NCI-H1930 (cell line): ENCODE data around the gene MUC13.
"Not testable (repeated sequence)": the region's sequence is repeated elsewhere in the genome, so short reads cannot be mapped to it uniquely, and the experiment has no call there.

ENCODE experiments used
- DNase-seq, 2 experiments: peaks; one replicate each; lab custom pipeline; 2025; lab: John Stamatoyannopoulos, UW

Gene MUC13, protein sequence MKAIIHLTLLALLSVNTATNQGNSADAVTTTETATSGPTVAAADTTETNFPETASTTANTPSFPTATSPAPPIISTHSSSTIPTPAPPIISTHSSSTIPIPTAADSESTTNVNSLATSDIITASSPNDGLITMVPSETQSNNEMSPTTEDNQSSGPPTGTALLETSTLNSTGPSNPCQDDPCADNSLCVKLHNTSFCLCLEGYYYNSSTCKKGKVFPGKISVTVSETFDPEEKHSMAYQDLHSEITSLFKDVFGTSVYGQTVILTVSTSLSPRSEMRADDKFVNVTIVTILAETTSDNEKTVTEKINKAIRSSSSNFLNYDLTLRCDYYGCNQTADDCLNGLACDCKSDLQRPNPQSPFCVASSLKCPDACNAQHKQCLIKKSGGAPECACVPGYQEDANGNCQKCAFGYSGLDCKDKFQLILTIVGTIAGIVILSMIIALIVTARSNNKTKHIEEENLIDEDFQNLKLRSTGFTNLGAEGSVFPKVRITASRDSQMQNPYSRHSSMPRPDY

GRCh38 chr3:124934577-124934976, at the start of gene MUC13:
Gene MUC13, minus strand, starts transcription at chr3:124934751. Its CDS starts 39 bp downstream, at chr3:124934712.
- no peak for DNase-seq

DNA sequence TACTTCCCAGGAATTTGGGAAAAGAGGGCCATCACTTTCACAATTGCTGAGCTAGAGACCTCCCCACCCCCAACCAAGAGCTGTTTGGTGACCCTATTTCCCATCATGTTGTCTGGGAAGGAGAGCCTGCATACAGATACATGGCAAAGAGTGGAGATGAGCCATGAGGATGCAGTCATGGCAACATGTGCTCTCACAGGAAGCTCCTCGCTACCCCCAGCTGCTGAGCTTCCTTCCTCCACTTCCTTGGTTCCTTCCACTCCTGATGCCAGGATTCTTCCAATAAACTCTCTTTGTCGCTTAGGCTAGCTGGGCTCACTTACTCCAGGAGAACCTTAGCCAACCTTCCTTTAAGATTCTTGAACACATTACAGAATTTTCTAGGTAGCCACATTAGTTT, 48.3 kb upstream of the MUC13 start:
- DNase-seq = no peak

DNA sequence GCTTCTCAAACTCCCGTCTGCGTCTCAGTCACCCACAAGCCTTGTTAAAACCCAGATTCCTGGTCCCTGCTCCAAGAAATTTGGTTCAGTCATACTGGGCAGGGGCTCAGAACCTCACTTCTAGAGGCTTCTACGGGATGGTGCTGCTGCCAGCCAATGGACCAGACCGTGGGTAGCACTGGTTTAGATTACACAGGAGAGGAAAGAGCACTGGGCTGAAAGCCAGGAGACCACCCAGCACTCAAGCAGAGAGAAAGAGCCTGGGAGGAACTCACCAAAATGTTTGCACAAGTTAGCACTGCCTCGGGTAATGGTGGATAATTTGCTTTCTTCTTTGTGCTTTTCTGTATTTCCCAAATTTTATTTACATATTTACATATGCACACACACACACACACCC, 46.9 kb upstream of the MUC13 start:
- DNase-seq = no peak

DNA sequence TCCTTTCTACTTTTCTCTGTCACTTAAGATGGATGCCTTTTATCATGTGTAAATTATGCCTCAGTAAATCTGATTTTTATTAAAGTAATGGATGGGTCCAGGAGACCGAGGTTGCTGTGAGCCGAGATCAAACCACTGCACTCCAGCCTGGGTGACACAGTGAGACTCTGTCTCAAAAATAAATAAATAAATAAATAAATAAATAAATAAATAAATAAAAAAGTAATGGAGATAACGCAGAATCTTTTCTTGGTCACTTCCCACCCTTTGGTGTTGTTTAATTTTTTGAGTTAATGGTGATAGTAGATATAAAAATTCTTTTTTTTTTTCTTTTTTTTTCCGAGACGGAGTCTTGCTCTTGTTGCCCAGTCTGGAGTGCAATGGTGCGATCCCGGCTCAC, 44.1 kb upstream of the MUC13 start:
- DNase-seq = no peak

- no peak for DNase-seq
These were observed 41.8 kb upstream of the MUC13 start for GRCh38 chr3:124976383-124976782.

- no peak for DNase-seq
These were observed 40.1 kb upstream of the MUC13 start for GRCh38 chr3:124974691-124975090.

GRCh38 chr3:124973290-124973689, 38.7 kb upstream of the MUC13 start:
- DNase-seq = no peak

GRCh38 chr3:124972457-124972856, 37.9 kb upstream of the MUC13 start:
- no peak for DNase-seq

DNA sequence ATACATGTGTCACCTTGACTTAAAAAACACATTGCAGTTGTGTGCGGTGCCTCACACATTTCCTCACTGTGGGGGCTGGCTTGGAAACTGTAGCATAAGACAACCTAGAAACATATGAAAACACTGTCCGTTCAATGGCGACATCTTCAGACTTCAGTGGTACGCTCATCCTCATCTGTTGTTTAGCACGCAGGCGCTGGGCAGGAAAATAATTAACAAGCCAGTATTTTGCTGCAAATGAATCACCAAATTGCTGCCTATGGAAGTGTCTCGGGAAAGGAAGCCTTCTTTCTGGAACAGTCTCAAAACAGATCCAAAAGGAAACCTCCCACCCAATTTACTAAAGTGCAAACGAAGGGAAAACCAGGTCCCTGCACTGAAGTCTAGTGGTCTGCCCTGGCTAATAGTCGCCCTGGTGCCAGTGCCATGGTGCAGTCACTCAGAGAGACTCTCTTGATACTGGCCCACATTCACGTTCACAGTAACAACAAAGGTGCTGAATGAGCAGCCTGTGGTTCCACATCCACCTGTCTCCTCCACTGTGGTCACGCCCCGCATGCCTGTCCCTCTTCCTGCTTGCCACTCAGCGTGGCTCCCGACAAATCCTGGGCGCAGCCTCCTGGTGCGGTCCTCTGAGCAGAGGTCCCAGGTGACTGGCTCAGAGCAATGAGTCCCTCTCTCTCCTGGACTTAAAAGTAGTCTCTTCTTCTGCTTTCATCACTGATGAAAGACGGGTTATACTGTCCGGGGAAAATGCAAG, 35.6 kb upstream of the MUC13 start:
- DNase-seq = no peak

GRCh38 chr3:124969190-124969589, 34.6 kb upstream of the MUC13 start:
- DNase-seq = no peak

- DNase-seq = no peak
These were observed 33.4 kb upstream of the MUC13 start for GRCh38 chr3:124967964-124968363.

DNA sequence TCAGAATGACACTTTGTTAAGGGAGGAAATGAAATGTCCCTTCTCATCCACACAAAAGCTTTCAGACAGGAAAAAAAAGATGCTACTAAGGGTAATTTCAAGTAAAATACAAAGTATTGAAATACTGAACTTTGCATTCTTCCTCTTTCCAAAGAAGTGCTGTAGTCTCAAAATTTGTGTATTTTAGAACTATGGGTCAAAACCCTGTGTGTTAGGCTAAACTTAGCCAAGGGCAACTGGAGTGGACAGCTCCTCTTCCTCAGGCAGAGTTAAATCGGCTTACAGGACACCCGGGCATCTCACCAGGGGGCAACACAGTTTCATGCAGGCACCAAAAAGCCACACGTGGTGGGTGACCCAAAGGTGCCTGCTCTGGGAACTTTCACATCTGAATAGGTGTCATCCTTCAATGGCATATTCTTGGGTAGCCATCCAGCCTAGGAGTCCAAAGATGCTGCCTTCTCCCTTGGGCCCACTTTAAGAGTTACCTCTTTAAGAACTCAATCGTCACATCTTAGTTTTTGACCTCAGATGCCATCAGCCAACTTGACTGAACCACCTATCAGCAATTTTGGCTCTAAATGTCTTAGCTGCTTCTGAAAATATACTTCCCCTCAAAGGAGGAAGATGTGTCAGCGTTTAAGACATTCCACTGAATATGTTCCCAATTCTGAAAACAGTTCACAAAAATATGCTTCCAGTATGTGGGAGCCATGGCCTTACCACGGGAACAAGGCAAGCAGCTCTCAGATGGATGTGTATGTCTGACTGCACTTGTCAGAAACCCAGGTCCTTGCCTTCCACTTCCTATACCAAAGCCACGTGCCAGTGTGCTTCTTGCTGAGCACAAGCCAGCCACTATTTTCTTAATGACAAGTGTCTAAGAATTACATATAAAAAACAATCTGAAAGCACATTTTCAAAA, 32.2 kb upstream of the MUC13 start:
- DNase-seq = no peak

DNA sequence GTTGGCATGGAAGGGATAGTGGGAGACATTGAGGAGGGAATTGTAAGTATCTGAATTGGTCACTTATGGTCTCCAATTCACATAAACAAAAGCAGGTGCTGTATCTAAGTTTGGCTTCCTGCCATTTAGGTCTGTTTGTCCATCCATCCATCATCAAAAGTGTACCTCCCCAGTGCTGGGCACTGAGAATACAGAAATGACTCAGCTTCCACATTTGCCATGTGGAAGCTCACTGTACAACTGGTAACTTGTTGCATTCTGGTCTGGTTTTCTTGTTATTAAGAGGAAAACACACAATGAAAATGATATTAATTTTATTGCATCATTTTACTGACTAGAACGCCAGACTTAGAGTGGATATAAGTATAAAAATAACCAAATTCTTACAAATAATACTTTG, 30.9 kb upstream of the MUC13 start:
- no peak for DNase-seq

DNA sequence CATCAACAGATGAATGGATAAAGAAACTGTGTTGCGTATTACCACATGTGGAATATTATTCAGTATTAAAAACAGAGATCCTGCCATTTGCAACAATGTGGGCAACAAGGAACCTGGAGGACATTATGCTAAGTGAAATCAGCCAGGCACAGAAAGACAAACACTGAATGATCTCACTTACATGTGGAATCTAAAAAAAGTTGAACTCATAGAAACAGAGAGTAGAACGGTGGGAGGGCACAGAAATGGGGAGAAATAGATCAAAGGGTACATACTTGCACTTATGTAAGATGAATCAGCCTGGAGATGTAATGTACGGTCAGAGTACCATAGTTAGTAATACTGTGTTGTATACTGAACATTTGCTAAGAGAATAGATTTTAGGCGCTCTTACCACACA, 29.8 kb upstream of the MUC13 start:
- no peak for DNase-seq

DNA sequence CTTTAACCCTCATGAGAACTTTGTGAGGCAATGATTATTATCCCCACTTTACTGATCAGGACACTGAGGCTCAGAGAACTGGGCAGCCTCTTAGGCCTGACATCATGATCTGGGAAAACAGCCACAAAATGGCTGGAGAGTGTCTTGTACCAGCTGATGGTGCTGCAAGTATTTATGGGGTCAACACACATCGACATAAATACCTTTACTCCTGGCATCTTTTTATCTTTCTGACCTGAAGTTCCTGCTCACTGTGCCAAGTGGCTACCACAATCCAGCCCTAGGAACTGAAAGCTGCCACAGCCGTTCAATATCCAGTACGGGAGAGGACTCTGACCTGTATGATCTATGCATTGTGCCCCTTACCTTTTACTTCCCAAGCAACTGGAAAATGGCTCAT, 29.2 kb upstream of the MUC13 start:
- no peak for DNase-seq

DNA sequence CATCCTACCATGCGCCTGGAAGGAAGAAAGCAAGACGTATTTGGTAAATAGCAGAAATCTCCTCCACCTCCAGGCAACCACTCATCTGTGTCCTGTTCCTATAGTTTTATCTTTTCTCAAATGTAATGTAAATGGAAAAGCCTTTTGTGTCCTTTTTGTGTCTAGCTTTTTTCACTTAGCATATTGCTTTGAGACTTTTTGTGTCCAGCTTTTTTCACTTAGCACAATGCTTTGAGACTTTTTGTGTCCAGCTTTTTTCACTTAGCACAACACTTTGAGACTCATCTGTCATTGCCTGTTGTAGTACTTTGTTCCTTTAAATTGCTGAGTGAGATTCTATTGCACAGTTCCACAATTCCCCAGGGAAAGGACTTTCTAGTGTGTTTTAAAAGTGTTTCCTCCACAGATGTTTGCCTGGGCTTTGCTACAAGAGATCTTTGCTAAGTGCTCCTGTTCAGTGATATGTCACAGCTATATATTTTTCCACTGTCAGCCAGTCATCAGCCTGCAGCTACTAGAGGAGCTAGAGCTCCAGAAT, 27.9 kb upstream of the MUC13 start:
- DNase-seq = no peak

- no peak for DNase-seq
These were observed 26.1 kb upstream of the MUC13 start for GRCh38 chr3:124960698-124961097.

GRCh38 chr3:124960105-124960504, 25.6 kb upstream of the MUC13 start:
- no peak for DNase-seq

GRCh38 chr3:124957951-124958350, 23.4 kb upstream of the MUC13 start:
- not testable (repeated sequence) for DNase-seq

DNA sequence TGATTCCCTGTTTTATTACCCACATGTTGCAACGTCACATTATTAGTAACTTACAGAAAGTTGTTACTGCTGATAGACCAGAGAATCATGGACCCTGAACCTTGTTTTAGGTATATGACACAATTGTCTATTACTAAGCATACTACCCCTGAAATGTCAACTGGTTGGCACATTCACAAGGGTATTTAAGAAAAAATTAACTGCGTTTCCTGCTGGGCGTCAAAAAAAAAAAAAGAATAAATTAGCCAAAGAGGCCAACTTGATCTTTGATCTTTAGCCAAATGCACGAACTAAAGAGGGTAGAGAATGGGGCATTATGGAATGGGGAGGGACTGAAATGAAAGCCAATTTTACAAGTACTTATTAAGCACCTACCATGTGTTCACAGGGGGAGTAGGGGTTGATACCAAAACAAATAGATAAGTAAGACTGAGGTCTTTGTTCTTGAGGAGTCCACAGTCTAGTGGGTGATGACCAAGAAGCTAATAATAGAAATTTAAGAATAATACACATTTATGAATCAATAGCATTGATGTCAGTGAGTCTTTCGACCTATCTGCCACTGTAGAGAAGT, 17.8 kb upstream of the MUC13 start:
- DNase-seq = no peak

GRCh38 chr3:124951511-124952281, 17.1 kb upstream of the MUC13 start:
- no peak for DNase-seq
